ENCODE data around the gene THAP7. TPM values are rescaled to one million over a fixed set of nuclear protein-coding genes. Genes with fewer than 3 reads are reported as not detected.

THAP7 gene
- total and polyA plus RNA-seq, 2 of the 13 experiments (the other 11 are each of a cell fraction or from before 2014, with no cell fraction given), result 13.0 to 25.5 TPM

DNA sequence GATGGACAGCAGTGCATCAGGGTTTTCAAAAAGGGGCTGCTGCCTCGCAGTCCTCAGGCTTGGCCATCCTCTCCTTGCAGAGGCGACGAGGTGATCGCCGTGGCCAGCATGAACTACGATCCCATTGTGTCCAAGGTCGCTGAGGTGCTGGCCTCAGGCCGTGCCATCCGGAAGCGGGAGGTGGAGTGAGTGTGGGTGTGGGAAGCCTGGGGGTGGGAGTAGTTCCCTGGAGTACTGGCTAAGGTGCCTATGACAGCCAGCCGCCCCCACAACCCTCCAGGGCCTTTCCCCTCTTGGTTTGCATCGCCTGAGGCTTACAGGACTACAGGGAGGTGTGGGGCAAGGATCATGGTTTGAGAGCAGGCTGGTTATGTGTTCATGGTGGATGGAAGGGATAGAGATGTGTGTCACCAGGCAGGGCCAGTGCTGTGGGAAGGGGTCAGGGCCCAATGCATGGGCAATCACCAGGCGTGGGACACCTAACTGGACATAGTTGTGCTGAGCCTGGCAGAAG lies 21.9 kb downstream of the THAP7 start (continued):
- TF ChIP-seq THAP8 (CRISPR knock-in tag; IDR thresholded peaks at IDR 0.05; ENCODE audit: borderline replicate concordance) (no peak), RFXANK (CRISPR knock-in tag; IDR thresholded peaks at IDR 0.05) (no peak), SP140L (CRISPR knock-in tag; IDR thresholded peaks at IDR 0.05; ENCODE audit: borderline replicate concordance) (no peak), CCAR2 (optimal IDR thresholded peaks at IDR 0.05; ENCODE audit: low read depth, low read length) (no peak), ZNF513 (CRISPR knock-in tag; conservative IDR thresholded peaks at IDR 0.05) (no peak), GTF2F1 (IDR thresholded peaks at IDR 0.05; ENCODE audit: low read length) (no peak), FOXJ3 (CRISPR knock-in tag; IDR thresholded peaks at IDR 0.05; ENCODE audit: borderline replicate concordance) (no peak), ZBTB3 (CRISPR knock-in tag; IDR thresholded peaks at IDR 0.05; ENCODE audit: borderline replicate concordance, low read depth) (no peak), ZNF546 (CRISPR knock-in tag; conservative IDR thresholded peaks at IDR 0.05) (no peak), POLR2A (IDR thresholded peaks at IDR 0.05; ENCODE audit: insufficient read depth in 1 of 2, low read depth in 2 of 2, low read length in 2 of 2) (no peak), CENPBD1 (CRISPR knock-in tag; IDR thresholded peaks at IDR 0.05; ENCODE audit: borderline replicate concordance, low read depth) (no peak), NR1H2 (CRISPR knock-in tag; IDR thresholded peaks at IDR 0.05; ENCODE audit: borderline replicate concordance, low read depth) (no peak), ZBTB38 (CRISPR knock-in tag; IDR thresholded peaks at IDR 0.05) (0 out of 2 replicates have a peak, but pooled peaks have one; percentile 36), ZNF607 (CRISPR knock-in tag; IDR thresholded peaks at IDR 0.05; ENCODE audit: borderline replicate concordance) (peak; percentile 39; the same call in 1 of the 2 replicates), SUZ12 (IDR thresholded peaks at IDR 0.05; ENCODE audit: low read depth, low read length) (no peak), ZNF367 (CRISPR knock-in tag; IDR thresholded peaks at IDR 0.05; ENCODE audit: borderline replicate concordance) (no peak), ARNT (IDR thresholded peaks at IDR 0.05) (no peak), HOXA3 (CRISPR knock-in tag; IDR thresholded peaks at IDR 0.05) (peak; percentile 61; the same call in 1 of the 2 replicates), TP53 (CRISPR knock-in tag; conservative IDR thresholded peaks at IDR 0.05) (no peak), TOPORS (CRISPR knock-in tag; IDR thresholded peaks at IDR 0.05) (no peak), ZNF17 (CRISPR knock-in tag; IDR thresholded peaks at IDR 0.05) (no peak), RELA (CRISPR knock-in tag; IDR thresholded peaks at IDR 0.05) (no peak)
- TF ChIP-seq, protein P1, sequence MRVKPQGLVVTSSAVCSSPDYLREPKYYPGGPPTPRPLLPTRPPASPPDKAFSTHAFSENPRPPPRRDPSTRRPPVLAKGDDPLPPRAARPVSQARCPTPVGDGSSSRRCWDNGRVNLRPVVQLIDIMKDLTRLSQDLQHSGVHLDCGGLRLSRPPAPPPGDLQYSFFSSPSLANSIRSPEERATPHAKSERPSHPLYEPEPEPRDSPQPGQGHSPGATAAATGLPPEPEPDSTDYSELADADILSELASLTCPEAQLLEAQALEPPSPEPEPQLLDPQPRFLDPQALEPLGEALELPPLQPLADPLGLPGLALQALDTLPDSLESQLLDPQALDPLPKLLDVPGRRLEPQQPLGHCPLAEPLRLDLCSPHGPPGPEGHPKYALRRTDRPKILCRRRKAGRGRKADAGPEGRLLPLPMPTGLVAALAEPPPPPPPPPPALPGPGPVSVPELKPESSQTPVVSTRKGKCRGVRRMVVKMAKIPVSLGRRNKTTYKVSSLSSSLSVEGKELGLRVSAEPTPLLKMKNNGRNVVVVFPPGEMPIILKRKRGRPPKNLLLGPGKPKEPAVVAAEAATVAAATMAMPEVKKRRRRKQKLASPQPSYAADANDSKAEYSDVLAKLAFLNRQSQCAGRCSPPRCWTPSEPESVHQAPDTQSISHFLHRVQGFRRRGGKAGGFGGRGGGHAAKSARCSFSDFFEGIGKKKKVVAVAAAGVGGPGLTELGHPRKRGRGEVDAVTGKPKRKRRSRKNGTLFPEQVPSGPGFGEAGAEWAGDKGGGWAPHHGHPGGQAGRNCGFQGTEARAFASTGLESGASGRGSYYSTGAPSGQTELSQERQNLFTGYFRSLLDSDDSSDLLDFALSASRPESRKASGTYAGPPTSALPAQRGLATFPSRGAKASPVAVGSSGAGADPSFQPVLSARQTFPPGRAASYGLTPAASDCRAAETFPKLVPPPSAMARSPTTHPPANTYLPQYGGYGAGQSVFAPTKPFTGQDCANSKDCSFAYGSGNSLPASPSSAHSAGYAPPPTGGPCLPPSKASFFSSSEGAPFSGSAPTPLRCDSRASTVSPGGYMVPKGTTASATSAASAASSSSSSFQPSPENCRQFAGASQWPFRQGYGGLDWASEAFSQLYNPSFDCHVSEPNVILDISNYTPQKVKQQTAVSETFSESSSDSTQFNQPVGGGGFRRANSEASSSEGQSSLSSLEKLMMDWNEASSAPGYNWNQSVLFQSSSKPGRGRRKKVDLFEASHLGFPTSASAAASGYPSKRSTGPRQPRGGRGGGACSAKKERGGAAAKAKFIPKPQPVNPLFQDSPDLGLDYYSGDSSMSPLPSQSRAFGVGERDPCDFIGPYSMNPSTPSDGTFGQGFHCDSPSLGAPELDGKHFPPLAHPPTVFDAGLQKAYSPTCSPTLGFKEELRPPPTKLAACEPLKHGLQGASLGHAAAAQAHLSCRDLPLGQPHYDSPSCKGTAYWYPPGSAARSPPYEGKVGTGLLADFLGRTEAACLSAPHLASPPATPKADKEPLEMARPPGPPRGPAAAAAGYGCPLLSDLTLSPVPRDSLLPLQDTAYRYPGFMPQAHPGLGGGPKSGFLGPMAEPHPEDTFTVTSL (CRISPR knock-in tag; IDR thresholded peaks at IDR 0.05; ENCODE audit: borderline replicate concordance), result no peak
